ENCODE data around the gene CCR9.

The CCR9 gene

DNA sequence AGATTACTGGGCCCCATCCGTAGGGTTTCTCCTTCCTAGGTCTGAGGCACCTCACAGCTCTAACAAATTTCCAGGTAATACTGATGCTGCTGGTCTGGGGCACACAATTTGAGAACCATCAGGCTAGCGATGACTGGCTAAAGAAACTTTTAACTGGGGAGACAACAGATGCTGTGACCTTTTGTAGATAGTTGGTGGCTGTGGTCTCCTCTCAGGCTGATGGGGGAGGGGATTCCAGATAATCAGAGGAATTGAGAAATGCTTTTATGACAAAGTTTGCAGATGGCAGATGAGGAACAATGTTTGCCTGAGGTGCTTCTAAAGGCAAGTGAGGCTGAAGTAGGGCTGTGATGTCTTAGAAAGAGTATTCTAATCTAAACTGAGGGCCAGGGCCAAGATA lies 13.8 kb upstream of the CCR9 start:
- no peak for DNase-seq (ENCODE audit: low read depth, low spot score)

DNA sequence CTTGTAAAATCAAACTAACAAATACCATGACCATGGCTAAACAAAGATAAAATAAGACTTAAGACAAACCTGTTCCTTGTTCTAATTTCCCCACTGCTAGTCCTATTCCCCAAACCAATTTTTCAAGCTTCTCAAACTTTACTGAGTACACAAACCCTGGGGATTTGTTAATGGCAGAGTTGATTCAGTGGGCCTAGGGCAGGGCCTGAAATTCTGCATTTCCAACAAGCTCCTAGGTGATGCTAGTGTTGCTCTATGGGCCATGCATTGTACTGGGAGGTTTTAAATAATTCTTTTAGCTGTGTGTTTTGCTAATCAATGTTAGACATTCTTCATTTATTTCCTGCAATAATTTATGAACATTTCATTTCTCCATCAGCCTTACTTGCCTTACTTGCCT lies 13.3 kb upstream of the CCR9 start:
- DNase-seq (ENCODE audit: low read depth, low spot score) = no peak

DNA sequence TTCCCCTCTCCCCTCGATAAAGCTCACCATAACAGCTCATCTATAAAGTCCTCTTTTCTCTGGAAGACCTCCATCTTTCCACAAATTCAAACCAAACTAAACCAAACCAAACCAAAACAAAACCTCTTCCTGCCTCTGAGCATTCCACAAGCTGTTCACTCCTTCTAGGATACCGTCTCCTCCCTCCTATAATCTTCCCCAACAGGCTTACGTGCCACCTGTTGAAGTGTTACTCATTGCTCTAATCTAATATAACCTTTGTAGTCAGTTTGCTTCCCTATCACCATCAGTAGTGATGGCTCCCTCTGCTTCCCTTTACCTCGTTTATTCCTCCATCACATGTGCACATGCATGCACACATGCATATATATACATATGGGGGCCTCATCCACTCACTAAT lies 12.7 kb upstream of the CCR9 start:
- no peak for DNase-seq (ENCODE audit: low read depth, low spot score)

GRCh38 chr3:45874677-45875346 lies 11.5 kb upstream of the CCR9 start:
- DNase-seq (ENCODE audit: low read depth, low spot score) = no peak

GRCh38 chr3:45878124-45878523 lies 8.2 kb upstream of the CCR9 start:
- DNase-seq (ENCODE audit: low read depth, low spot score) = no peak

DNA sequence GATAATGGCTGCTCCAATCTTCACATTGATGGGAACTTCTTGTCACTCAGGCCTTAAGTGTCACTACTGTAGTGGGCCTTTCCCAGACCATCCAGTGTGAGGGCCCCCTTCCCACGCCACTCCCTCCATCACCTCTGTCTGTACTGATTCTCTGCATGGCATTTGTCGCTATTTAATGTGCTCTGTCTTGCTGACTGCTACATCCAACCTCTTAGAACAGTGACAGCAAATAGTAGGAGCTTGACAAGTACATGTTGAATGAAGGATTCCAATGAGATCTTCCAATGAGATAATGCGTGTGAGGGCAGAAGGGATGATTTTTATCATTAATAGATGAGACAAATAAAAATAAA lies 5.6 kb upstream of the CCR9 start:
- no peak for DNase-seq (ENCODE audit: low read depth, low spot score)

DNA sequence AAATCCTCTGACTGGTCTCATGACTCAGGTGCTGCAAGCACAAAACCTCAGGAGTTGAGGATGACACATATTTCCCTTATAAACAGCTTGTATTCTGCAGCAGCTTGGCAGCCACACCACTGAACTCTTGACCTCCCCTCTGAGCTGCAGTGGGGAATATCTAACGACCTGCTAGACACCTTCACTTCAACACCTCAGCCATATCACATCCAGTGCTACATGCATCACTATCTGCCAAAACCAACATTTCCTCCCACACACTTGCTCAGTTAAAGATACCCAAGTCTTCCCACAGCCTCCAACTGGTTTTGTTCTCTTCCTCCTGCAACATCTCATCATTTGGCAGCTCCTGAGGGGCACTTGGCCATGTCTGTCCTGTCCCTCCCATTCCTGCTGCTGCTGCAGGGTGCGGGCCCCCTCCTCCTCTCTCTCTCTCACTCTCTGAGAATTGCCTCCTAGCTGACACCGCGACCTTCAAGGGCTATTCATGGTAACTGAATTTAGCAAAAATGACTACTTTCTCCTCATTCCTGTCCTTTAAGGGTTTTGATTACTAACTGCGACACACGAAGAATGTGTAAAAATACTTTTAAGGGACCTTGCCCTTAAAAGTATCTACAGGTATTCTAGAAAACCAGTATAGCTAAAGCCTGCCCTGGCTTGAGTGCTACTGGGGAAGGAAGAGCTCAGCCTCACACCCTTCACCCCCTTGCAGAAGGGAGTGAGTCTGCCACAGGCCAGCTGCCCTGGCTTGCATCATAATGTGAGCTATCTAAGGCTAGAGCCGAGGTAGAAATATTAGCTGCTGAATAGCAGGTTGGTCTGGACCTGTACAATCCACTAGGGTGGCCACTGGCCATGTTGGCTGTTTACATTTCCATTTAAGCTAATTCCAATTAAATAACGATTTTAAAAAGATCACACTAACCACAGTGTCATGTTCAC lies 5.0 kb upstream of the CCR9 start:
- peak; percentile 20 for DNase-seq (ENCODE audit: low read depth, low spot score)

- no peak for DNase-seq (ENCODE audit: low read depth, low spot score)
Measured at GRCh38 chr3:45884368-45885201, 1.8 kb upstream of the CCR9 start.

DNA sequence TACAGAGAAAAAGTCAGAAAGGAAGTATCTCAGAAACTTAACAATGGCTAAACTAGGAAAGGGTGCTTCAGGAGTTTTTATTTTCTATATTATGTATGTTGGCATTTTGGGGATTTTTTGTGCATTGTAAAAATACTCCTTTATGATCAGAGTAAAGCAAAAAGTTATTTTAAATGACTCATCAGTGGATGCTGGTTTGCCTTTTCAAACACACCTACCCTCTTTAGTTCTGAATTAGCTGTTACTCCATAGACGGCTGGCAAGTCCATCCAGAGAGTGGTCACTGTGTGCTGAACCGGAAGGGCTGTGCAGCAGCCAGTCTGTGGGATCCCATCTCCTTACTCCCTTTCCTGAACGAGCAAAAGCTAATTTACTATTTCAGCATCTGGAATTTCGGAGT lies 942 bp downstream of the CCR9 start:
- DNase-seq (ENCODE audit: low read depth, low spot score) = no peak

GRCh38 chr3:45887759-45888511 lies 1.6 kb downstream of the CCR9 start:
- DNase-seq (ENCODE audit: low read depth, low spot score) = no peak

GRCh38 chr3:45889337-45889736 lies 3.0 kb downstream of the CCR9 start:
- no peak for DNase-seq (ENCODE audit: low read depth, low spot score)

- no peak for DNase-seq (ENCODE audit: low read depth, low spot score)
Measured at GRCh38 chr3:45890405-45890804, 4.1 kb downstream of the CCR9 start.

DNA sequence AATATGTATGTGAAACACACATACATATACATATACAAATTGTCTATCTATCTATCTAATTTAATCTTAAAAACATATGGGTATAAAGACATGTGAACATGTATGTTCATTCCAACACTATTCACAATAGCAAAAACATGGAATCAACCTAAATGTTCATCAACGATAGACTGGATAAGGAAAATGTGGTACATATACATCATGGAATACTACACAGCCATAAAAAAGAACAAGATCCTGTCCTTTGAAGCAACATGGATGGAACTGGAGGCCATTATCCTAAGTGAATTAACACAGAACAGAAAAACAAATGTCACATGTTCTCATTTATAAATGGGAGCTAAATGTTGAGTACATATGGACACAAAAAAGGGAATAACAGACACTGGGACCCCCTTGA lies 5.8 kb downstream of the CCR9 start:
- no peak for DNase-seq (ENCODE audit: low read depth, low spot score)

GRCh38 chr3:45894015-45894414 lies 7.7 kb downstream of the CCR9 start:
- no peak for DNase-seq (ENCODE audit: low read depth, low spot score)

DNA sequence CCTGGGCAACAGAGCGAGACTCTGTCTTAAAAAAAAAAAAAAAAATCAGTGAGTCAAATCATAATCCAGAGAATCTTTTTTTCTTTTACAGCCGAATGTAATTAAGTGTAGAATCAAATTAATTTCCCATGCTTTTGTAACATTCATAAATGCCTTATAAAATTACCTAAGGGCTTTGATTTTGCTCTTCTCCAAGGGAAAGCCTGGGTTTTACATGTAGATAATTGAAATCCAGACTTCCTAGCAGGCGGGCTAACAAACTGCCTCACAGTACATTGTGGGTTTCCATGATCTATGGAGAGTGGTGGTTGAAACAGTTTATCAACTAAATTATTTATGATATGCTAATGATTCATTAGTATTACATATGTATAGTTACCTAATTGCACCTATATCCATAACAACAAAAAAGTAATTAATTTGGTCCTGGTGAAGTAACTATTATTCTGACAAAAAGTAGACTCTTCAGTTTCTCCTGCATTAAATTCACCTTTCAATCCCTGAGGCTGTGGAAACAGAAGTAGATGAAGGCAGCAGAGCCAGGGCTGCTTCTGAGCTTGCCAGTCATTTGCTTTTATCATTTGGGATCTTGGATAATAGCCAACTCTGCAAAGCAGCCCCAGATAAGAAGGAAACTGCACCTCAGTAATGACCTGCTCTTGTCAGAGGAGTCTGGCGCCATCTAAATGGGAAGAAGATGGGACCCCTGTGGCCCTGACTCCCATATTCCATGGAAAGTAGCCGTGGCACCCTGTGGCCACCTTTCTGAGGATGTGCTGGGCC lies 9.5 kb downstream of the CCR9 start:
- DNase-seq (ENCODE audit: low read depth, low spot score) = no peak

- DNase-seq (ENCODE audit: low read depth, low spot score) = no peak
Measured at GRCh38 chr3:45896956-45897355, 10.6 kb downstream of the CCR9 start.

DNA sequence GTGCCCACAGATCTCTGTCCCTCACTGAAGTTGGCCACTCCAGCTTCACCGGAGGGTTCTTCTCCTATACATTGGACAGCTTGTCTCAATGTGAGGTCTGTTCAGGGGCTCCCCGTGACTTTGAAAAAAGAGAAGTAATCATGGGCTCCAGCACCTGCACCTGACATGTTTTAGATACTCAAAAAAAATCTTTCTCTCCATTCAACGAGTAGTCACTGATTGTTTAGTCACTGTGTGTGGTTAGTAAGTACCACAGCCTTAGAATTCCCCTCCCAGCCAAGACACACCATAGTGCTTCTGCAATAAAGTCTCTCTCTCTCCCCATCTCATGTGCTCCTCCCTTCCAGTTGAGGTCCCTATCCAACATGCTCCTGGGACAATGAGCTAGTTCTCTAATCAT lies 18.6 kb downstream of the CCR9 start:
- DNase-seq (ENCODE audit: low read depth, low spot score) = no peak

GRCh38 chr3:45905755-45906154 lies 19.4 kb downstream of the CCR9 start:
- DNase-seq (ENCODE audit: low read depth, low spot score) = no peak

GRCh38 chr3:45906681-45907407 lies 20.5 kb downstream of the CCR9 start:
- DNase-seq (ENCODE audit: low read depth, low spot score) = no peak

All from activated naive CD8-positive, alpha-beta T cell treated with anti-CD3 and anti-CD28 coated beads, Interleukin-2, amount 50 U/mL, for 16 hours (primary cell).